ENCODE data around the gene COL1A1. TPM values are rescaled to one million over a fixed set of nuclear protein-coding genes. Genes with fewer than 3 reads are reported as not detected.

Gene COL1A1
- total RNA-seq, 6 experiments from 2014 or later: 4,948 to 7,804 (median 5,240) TPM

DNA sequence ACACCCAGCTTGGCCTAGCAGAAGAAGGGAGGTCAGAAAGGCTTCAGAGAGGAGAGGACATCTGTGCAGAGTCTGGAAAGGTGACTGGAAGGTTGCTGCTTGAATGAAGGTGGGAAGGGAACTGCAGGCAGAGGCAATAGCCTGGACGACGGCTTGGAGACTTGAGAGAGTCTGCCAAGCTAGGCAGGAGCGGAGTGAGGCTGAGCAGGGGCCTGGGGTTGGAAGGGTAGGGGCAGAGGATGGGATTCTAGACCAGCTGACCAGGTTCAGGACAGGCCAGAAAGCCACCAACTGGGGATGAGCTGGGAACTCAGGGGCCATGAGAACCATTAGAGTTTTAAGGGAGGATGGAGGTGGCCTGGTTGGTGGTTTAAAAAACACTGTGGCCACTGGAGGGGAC lies 36.0 kb downstream of the COL1A1 start:
- Mint-ChIP-seq H3K27ac (no peak overlapping the region), H3K9me3 (no peaks in the 10 kb centered on the region), H3K4me1 (ENCODE audit: low read depth) (peaks cover 31% of the 10 kb centered on the region), H3K36me3 (ENCODE audit: low read depth) (no peaks in the 10 kb centered on the region), H3K27me3 (ENCODE audit: insufficient read depth) (peaks cover 34% of the 10 kb centered on the region), H3K4me3 (no peak overlapping the region)
- TF ChIP-seq, protein P1, sequence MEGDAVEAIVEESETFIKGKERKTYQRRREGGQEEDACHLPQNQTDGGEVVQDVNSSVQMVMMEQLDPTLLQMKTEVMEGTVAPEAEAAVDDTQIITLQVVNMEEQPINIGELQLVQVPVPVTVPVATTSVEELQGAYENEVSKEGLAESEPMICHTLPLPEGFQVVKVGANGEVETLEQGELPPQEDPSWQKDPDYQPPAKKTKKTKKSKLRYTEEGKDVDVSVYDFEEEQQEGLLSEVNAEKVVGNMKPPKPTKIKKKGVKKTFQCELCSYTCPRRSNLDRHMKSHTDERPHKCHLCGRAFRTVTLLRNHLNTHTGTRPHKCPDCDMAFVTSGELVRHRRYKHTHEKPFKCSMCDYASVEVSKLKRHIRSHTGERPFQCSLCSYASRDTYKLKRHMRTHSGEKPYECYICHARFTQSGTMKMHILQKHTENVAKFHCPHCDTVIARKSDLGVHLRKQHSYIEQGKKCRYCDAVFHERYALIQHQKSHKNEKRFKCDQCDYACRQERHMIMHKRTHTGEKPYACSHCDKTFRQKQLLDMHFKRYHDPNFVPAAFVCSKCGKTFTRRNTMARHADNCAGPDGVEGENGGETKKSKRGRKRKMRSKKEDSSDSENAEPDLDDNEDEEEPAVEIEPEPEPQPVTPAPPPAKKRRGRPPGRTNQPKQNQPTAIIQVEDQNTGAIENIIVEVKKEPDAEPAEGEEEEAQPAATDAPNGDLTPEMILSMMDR (IDR thresholded peaks at IDR 0.05): no peak
- no peak for DNase-seq

DNA sequence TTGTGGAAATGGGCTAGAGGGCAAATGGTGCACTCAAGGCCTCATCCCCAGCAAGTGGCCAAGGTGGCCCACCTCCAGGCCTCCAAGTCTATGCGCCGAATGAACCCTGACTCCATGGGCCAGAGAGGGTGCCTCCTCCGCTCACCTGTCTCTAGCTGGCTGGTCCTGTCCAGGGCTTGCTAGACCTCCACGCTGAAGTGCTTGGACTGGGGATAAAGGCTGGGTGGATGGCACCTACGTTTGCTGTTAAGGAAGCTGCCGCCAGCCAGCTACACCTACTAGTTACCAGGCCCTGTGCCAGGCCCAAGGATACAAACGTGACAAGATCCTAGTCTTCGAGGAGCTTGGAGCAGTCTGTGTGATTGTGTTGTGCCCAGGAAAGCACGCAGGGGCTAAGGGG lies 36.4 kb downstream of the COL1A1 start:
- DNase-seq: no peak
- H3K27me3 Mint-ChIP-seq (ENCODE audit: insufficient read depth): peaks cover 30% of the 10 kb centered on the region
- H3K4me1 Mint-ChIP-seq (ENCODE audit: low read depth): peaks cover 31% of the 10 kb centered on the region
- no peaks in the 10 kb centered on the region for H3K36me3 Mint-ChIP-seq (ENCODE audit: low read depth)
- H3K9me3 Mint-ChIP-seq: no peaks in the 10 kb centered on the region
- TF ChIP-seq, protein P1 (IDR thresholded peaks at IDR 0.05): no peak
- no peak overlapping the region for H3K4me3 Mint-ChIP-seq
- no peak overlapping the region for H3K27ac Mint-ChIP-seq

DNA sequence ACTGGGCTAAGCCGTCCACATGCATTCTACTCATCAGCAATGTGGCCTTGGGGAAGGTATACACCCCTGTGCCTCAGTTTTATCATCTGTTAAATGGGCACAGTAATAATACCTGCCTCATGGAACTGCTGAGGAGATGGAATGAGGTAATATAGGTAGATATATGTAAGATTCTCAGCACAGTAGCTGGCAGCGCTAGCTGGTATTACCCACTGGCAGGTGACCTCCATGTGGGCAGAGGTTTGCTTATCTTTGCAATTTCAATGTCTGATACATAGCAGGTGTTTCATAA lies 36.8 kb downstream of the COL1A1 start:
- no peak overlapping the region for H3K4me3 Mint-ChIP-seq
- peaks cover 26% of the 10 kb centered on the region for H3K27me3 Mint-ChIP-seq (ENCODE audit: insufficient read depth)
- peaks cover 28% of the 10 kb centered on the region for H3K4me1 Mint-ChIP-seq (ENCODE audit: low read depth)
- no peaks in the 10 kb centered on the region for H3K36me3 Mint-ChIP-seq (ENCODE audit: low read depth)
- TF ChIP-seq, protein P1 (IDR thresholded peaks at IDR 0.05): no peak
- no peak overlapping the region for H3K27ac Mint-ChIP-seq
- H3K9me3 Mint-ChIP-seq: no peaks in the 10 kb centered on the region
- DNase-seq: no peak

DNA sequence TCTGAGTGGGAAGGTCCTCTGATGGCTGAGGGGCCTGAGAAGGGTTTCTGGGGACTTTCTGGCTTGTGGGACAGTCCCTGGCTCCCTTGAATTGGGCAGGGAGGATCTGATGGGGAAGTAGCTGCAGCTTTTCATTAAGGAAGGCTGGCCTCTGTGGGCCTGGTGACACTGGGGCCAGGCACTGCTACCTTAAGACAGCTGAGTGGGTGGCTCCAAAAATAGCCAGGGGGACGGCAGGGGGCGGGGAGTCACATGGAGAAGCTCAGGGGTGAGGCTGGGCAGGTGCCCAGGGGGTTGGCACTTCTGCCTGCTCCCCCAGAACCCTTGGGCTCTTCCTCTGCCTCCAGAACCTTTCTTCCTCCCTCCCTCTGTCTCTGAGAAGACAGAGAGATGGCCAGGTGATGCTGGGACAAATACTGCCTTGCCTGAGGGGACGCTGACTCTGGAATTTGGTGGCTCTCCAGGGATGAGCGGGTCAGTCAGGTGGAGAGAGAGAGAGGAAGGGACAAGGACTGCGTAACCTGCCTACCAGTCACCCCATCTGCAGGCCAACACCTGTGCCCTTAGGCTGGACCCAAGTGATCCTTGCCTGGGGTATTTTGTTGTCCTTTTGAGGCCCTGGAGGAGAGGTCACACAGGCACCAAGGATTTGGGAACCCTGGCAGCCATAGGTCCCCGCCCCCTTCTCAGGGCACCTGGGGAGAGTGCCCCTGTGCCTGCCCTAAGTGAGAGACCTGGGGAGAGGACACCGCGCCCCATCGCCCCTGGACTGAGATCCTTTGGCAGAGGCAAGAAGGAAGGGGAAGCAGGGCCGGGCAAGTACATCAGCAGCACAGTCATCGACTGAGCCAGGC lies 37.4 kb downstream of the COL1A1 start:
- DNase-seq: no peak
- Mint-ChIP-seq H3K4me3 (no peak overlapping the region), H3K36me3 (ENCODE audit: low read depth) (no peaks in the 10 kb centered on the region), H3K4me1 (ENCODE audit: low read depth) (peaks cover 22% of the 10 kb centered on the region), H3K27ac (no peak overlapping the region), H3K27me3 (ENCODE audit: insufficient read depth) (peaks cover 22% of the 10 kb centered on the region), H3K9me3 (no peaks in the 10 kb centered on the region)
- TF ChIP-seq, protein P1 (IDR thresholded peaks at IDR 0.05): no peak

DNA sequence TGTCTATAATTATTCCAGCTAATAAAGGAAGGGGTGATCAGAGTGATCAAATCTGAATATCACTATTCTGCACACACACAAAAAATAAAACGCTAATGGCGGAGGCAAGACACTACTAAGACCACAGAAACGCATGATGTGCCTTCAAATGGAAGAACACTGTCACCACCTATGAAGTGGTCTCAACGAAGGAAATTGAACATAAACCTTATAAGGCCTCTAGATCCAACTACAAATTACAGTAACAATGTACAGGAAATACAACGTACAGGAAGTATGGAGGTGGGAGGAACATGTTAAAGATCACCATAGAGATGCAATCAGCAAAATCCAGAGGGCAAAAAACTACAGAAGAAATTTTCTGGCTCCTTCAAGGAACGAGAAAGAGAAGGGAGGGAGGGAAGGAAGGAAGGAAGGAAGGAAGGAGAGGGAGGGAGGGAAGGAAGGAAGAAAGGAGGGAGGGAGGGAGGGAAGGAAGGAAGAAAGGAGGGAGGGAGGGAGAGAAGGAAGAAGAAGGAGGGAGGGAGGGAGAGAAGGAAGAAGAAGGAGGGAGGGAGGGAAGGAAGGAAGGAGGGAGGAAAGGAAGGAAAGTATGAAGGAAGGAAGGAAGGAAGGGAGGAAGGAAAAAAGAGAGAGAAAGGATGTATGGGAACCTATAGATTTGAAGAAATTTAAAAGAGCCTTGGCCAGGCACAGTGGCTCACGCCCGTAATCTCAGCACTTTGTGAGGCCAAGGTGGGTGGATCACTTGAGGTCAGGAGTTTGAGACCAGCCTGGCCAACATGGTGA lies 38.8 kb downstream of the COL1A1 start:
- Mint-ChIP-seq H3K36me3 (ENCODE audit: low read depth) (no peaks in the 10 kb centered on the region), H3K27me3 (ENCODE audit: insufficient read depth) (peaks cover 8% of the 10 kb centered on the region), H3K4me1 (ENCODE audit: low read depth) (peaks cover 16% of the 10 kb centered on the region), H3K9me3 (no peaks in the 10 kb centered on the region), H3K4me3 (no peak overlapping the region), H3K27ac (no peak overlapping the region)
- TF ChIP-seq, protein P1 (IDR thresholded peaks at IDR 0.05): no peak
- no peak for DNase-seq
